Effector memory CD4-positive, alpha-beta T cell (primary cell): Measurements from ENCODE around the gene ZDHHC14.
"Not testable (repeated sequence)": the region's sequence is repeated elsewhere in the genome, so short reads cannot be mapped to it uniquely, and the experiment has no call there.

Experiments used
- DNase-seq, 3 donors: peaks; one replicate each; pipeline ENCODE4 v3.0.0-alpha.2; 2020
- H3K27ac ChIP-seq: 2 replicates; pipeline ENCODE4 v1.7.0; 2013; ENCODE audit warnings: mild to moderate bottlenecking, low read length, moderate library complexity; ENCODE audit not compliant: insufficient read depth, poor library complexity, severe bottlenecking
- H3K27me3 ChIP-seq: replicated peaks from 2 replicates; pipeline ENCODE4 v1.7.0; 2013; ENCODE audit warnings: mild to moderate bottlenecking, low read length; ENCODE audit not compliant: insufficient read depth, control insufficient read depth, poor library complexity, severe bottlenecking
- H3K36me3 ChIP-seq: 2 replicates; pipeline ENCODE4 v1.7.0; 2013; ENCODE audit warnings: mild to moderate bottlenecking, low read length, moderate library complexity; ENCODE audit not compliant: control insufficient read depth, insufficient read depth
- H3K4me1 ChIP-seq: 2 replicates; pipeline ENCODE4 v1.7.0; 2013; ENCODE audit warnings: low read length, mild to moderate bottlenecking; ENCODE audit not compliant: control insufficient read depth, insufficient read depth, poor library complexity, severe bottlenecking
- H3K4me3 ChIP-seq: 2 replicates; pipeline ENCODE4 v1.7.0; 2013; ENCODE audit warnings: low read length, low read depth, mild to moderate bottlenecking; ENCODE audit not compliant: insufficient read depth, poor library complexity, severe bottlenecking
- H3K9me3 ChIP-seq: 2 replicates; pipeline ENCODE4 v1.7.0; 2013; ENCODE audit warnings: mild to moderate bottlenecking, low read length, moderate library complexity; ENCODE audit not compliant: control insufficient read depth

The ZDHHC14 gene

DNA sequence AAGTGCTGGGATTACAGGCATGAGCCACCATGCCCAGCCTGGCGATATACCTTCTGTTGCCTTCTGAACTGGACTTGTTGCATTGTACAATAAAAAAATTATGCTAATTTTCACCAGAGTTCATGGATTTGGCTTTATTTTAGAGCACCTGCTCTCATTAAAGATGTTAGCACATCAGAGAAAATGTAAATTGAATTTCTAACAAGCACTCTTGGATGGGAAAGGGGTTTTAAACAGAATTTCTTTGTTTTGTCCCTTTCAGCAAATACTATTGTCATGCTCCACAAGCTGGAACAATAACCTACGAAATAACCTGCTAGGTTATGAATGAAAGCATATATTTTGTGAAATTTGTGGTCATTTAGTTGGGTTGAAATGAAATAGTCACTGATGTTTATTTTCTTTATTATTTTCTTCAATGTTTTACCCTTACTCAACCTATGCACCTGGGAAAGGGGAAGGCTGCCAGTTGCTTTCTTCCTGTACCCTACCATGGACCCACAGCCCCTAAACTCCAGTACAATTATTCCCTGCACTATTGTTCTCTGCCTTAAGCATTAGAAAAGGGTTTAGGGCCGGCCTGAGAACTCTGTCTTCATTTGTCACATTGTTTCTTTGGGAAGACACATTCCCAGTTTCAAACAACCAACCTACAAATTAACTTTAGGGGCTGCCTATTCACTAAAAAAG is 22.2 kb downstream of the ZDHHC14 start:
- Histone ChIP-seq H3K4me1 (no peaks in the 10 kb centered on the region), H3K4me3 (no peak overlapping the region), H3K9me3 (no peaks in the 10 kb centered on the region), H3K36me3 (no peaks in the 10 kb centered on the region), H3K27me3 (no peaks in the 10 kb centered on the region), H3K27ac (no peak overlapping the region)
- DNase-seq: no peak

DNA sequence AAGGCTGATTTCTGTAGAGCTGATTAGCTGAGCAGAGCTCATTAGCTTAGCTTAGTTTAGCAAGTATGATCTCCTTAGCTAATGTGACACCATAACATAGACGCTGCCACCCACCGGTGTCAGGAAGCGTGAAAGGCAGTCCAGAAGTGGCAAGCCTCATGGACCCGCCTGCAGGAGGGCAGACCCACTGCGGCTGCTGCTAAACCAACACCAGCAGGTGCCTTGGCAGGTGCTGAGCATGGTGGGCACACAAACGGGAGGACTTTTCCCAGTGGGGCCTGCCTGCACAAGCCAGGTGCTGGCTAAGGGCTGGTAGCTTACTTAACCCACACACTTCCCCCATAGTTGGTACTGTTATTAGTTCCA is 22.7 kb downstream of the ZDHHC14 start:
- Histone ChIP-seq H3K4me3 (no peak overlapping the region), H3K27me3 (no peaks in the 10 kb centered on the region), H3K9me3 (no peaks in the 10 kb centered on the region), H3K36me3 (no peaks in the 10 kb centered on the region), H3K4me1 (no peaks in the 10 kb centered on the region), H3K27ac (no peak overlapping the region)
- no peak for DNase-seq

- H3K4me1 ChIP-seq: no peaks in the 10 kb centered on the region
- H3K4me3 ChIP-seq: no peak overlapping the region
- no peaks in the 10 kb centered on the region for H3K9me3 ChIP-seq
- H3K36me3 ChIP-seq: no peaks in the 10 kb centered on the region
- no peaks in the 10 kb centered on the region for H3K27me3 ChIP-seq
- H3K27ac ChIP-seq: no peak overlapping the region
- no peak for DNase-seq
Measured at GRCh38 chr6:157405986-157406385, 25.0 kb downstream of the ZDHHC14 start.

- no peak for DNase-seq
- H3K4me3 ChIP-seq: no peak overlapping the region
- H3K9me3 ChIP-seq: no peaks in the 10 kb centered on the region
- no peaks in the 10 kb centered on the region for H3K4me1 ChIP-seq
- no peaks in the 10 kb centered on the region for H3K36me3 ChIP-seq
- H3K27me3 ChIP-seq: no peaks in the 10 kb centered on the region
- H3K27ac ChIP-seq: no peak overlapping the region
Measured at GRCh38 chr6:157406661-157407060, 25.7 kb downstream of the ZDHHC14 start.

GRCh38 chr6:157407646-157408045 is 26.7 kb downstream of the ZDHHC14 start:
- no peak for DNase-seq
- Histone ChIP-seq H3K9me3 (no peaks in the 10 kb centered on the region), H3K36me3 (no peaks in the 10 kb centered on the region), H3K4me1 (no peaks in the 10 kb centered on the region), H3K27me3 (no peaks in the 10 kb centered on the region), H3K4me3 (no peak overlapping the region), H3K27ac (no peak overlapping the region)

DNA sequence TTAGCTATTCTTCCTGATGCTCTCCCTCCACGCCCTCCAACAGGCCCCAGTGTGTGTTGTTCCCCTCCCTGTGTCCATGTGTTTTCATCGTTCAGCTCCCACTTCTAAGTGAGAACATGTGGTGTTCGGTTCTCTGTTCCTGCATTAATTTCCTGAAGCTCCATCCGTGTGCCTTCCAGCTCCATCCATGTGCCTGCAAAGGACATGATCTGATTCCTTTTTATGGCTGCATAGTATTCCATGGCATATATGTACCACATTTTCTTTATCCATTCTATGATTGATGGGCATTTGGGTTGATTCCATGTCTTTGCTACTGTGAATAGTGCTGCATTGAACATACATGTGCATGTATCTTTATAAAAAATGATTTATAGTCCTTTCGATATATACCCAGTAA is 27.4 kb downstream of the ZDHHC14 start:
- DNase-seq, H3K27ac ChIP-seq, H3K36me3 ChIP-seq, H3K4me1 ChIP-seq, H3K9me3 ChIP-seq, H3K4me3 ChIP-seq, H3K27me3 ChIP-seq: not testable (repeated sequence)

GRCh38 chr6:157410045-157410444 is 29.1 kb downstream of the ZDHHC14 start:
- H3K27me3 ChIP-seq: no peaks in the 10 kb centered on the region
- no peak overlapping the region for H3K4me3 ChIP-seq
- H3K36me3 ChIP-seq: no peaks in the 10 kb centered on the region
- no peak for DNase-seq
- no peaks in the 10 kb centered on the region for H3K9me3 ChIP-seq
- H3K4me1 ChIP-seq: no peaks in the 10 kb centered on the region
- no peak overlapping the region for H3K27ac ChIP-seq

- Histone ChIP-seq H3K27ac (no peak overlapping the region), H3K4me1 (no peaks in the 10 kb centered on the region), H3K36me3 (no peaks in the 10 kb centered on the region), H3K4me3 (no peak overlapping the region), H3K9me3 (no peaks in the 10 kb centered on the region), H3K27me3 (no peaks in the 10 kb centered on the region)
- no peak for DNase-seq
Measured at GRCh38 chr6:157411368-157411767, 30.4 kb downstream of the ZDHHC14 start.

DNA sequence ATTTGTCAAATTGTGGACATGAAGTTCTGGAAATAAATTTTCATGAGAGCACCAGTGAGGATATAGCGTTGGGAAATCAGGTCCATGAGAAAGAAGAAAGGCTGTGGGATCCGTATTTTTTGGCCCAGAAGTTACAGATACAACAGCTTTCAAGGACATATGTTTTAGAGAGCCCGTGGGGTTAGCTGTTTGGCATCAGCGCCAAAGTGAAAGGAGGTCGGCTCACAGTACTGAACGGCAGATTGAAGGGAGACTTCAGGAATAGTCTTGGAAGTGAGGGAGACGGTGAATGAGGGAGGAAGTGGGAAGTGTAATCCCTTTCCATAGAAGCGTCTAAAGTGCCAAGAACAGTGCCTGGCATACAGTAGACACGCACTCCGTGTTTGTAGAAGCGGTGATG is 31.8 kb downstream of the ZDHHC14 start:
- DNase-seq: no peak
- H3K9me3 ChIP-seq: no peaks in the 10 kb centered on the region
- H3K27ac ChIP-seq: no peak overlapping the region
- no peak overlapping the region for H3K4me3 ChIP-seq
- no peaks in the 10 kb centered on the region for H3K4me1 ChIP-seq
- H3K36me3 ChIP-seq: no peaks in the 10 kb centered on the region
- no peaks in the 10 kb centered on the region for H3K27me3 ChIP-seq

DNA sequence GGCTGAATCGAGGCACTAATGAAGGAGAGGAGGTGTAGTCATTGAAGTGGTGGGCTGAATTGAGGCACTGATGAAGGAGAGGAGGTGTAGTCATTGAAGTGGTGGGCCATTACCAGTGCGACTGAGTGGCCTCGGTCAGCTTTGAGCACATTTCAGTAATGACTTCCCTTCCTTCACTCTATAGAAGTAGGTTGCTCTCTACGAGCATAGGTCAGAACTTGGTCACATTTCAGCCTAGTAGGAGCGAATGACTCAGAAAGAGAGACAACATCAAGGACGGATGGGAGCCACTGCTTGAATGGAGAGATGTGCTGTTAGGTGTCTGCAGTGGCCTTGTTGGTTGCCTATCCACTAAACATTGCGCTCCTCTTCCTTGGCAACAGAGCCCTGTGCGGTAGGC is 39.5 kb downstream of the ZDHHC14 start:
- DNase-seq: no peak
- Histone ChIP-seq H3K9me3 (no peaks in the 10 kb centered on the region), H3K4me1 (no peaks in the 10 kb centered on the region), H3K4me3 (no peak overlapping the region), H3K27me3 (no peaks in the 10 kb centered on the region), H3K27ac (no peak overlapping the region), H3K36me3 (no peaks in the 10 kb centered on the region)
